Peyer's patch (tissue), 4 donors: ENCODE measurements around the gene NTRK2.

Experiments used
- CTCF ChIP-seq, 6 experiments: fragments of 450-650 bp in 4 of 6; fragments of 200-600 bp in 2 of 6; sonication (generic) in 1 of 6; IDR thresholded peaks; one replicate each; pipeline ENCODE4 v1.5.1; 2017 to 2019; ENCODE audit warnings: antibody characterized with exemption in 6 of 6, mild to moderate bottlenecking in 3 of 6, moderate library complexity in 1 of 6
- POLR2A ChIP-seq, 2 donors: fragments of 450-650 bp; IDR thresholded peaks; one replicate each; pipeline ENCODE4 v1.5.1; 2017; ENCODE audit warnings: antibody characterized with exemption in 2 of 2, mild to moderate bottlenecking in 2 of 2, moderate library complexity in 2 of 2

- TF ChIP-seq CTCF (IDR thresholded peaks at IDR 0.05) (no peak), POLR2A (IDR thresholded peaks at IDR 0.05) (no peak)
These were observed 62.2 kb downstream of the NTRK2 start for GRCh38 chr9:84731696-84732095.
